HepG2 (cell line): Measurements from ENCODE around the gene MRPL2.

Experiments used
- ELF1 ChIP-seq: sonication (generic); formaldehyde crosslinking; IDR thresholded peaks from 2 replicates; pipeline ENCODE4 v1.4.0; 2020; ENCODE audit warnings: missing genetic modification reagents
- MTA1 ChIP-seq: sonication (generic); formaldehyde crosslinking; IDR thresholded peaks from 2 replicates; pipeline ENCODE4 v1.4.0; 2020; ENCODE audit warnings: missing genetic modification reagents, mild to moderate bottlenecking, borderline replicate concordance
- TF ChIP-seq, protein P1 (sequence below): IDR thresholded peaks from 2 replicates; pipeline ENCODE4 v1.6.1; 2012; ENCODE audit warnings: low read length, improper control_type of control experiment

- TF ChIP-seq ELF1 (CRISPR knock-in tag) (no peak), MTA1 (no peak)
- TF ChIP-seq, protein P1, sequence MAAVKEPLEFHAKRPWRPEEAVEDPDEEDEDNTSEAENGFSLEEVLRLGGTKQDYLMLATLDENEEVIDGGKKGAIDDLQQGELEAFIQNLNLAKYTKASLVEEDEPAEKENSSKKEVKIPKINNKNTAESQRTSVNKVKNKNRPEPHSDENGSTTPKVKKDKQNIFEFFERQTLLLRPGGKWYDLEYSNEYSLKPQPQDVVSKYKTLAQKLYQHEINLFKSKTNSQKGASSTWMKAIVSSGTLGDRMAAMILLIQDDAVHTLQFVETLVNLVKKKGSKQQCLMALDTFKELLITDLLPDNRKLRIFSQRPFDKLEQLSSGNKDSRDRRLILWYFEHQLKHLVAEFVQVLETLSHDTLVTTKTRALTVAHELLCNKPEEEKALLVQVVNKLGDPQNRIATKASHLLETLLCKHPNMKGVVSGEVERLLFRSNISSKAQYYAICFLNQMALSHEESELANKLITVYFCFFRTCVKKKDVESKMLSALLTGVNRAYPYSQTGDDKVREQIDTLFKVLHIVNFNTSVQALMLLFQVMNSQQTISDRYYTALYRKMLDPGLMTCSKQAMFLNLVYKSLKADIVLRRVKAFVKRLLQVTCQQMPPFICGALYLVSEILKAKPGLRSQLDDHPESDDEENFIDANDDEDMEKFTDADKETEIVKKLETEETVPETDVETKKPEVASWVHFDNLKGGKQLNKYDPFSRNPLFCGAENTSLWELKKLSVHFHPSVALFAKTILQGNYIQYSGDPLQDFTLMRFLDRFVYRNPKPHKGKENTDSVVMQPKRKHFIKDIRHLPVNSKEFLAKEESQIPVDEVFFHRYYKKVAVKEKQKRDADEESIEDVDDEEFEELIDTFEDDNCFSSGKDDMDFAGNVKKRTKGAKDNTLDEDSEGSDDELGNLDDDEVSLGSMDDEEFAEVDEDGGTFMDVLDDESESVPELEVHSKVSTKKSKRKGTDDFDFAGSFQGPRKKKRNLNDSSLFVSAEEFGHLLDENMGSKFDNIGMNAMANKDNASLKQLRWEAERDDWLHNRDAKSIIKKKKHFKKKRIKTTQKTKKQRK = no peak
Measured at GRCh38 chr6:43043310-43043709, 15.9 kb downstream of the MRPL2 start.
